ENCODE data around the gene RUVBL2. TPM values are rescaled to one million over a fixed set of nuclear protein-coding genes. Genes with fewer than 3 reads are reported as not detected.

The RUVBL2 gene
- total and polyA plus RNA-seq, 7 donors: 36.6 to 98.8 (median 58.1) TPM

DNA sequence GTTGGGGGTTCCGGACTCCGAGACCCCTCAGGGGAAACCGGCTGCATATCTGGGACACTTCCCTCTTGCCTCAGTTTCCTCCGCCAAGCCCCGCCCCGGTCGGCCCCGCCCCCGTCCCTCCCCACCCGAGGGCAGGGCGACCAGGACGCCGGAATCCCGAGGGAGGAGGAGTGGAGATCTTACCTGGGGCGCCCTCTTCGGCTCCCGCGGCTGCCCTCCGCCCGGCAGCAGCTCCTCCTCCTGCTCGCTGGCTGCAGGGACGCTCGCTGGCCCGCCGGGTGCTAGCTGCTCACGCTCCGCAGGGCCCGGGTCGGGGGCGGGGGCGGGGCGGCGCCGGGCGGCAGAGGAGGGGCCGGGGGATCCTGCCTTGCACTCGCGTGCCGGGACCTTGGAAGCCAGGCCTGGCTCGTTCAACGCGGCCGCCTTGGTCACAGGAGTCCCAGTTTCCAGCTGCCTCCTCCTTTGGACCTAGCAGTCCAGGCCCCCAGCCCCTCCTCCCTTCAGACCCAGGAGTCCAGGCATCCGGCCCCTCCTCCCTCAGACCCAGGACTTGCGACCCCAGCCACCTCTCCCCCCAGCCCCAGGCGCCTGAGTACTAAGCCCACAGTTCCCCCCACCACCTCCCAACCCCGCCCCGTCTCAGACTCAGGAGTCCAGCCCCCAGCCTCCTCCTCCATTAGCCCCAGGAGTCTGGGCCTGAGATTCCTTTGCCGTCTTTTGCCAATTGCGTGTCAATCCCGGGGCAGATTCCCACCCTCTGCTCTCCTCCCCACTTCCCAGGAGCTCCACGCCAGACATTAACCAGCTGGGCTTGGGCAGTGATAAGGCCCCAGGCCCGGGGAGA lies 71.3 kb downstream of the RUVBL2 start, which contains the start of gene NTF4:
NTF4 (minus strand) TSS at position 51 of the 844 bp plus-strand sequence. CDS start 2,821 bp downstream, outside the sequence.
- Histone ChIP-seq H3K36me3 (no peaks in the 10 kb centered on the region), H3K27ac (no peak within 1 kb of the TSS), H3K9me3 (no peaks in the 10 kb centered on the region), H3K4me3 (peak within 1 kb of the TSS in 2 of 4 donors; percentile 24 to 30), H3K27me3 (peaks cover 7 to 88% (median 49%) of the 10 kb centered on the region in 3 donors), H3K4me1 (peaks cover 0 to 10% (median 6%) of the 10 kb centered on the region in 4 donors)
- WGBS, 2 donors: 3 to 6% methylated on average over 53 of the region's 53 CpGs
- TF ChIP-seq CTCF (IDR thresholded peaks at IDR 0.05): no peak
- no peak for TF ChIP-seq POLR2AphosphoS5 (IDR thresholded peaks at IDR 0.05)
- no peak for TF ChIP-seq EP300 (IDR thresholded peaks at IDR 0.05)
- no peak for TF ChIP-seq POLR2A (IDR thresholded peaks at IDR 0.05)
- DNase-seq: no peak
- intact Hi-C loops (cut with DNase I): no loop called here

Small RNA genes within 50 kb of the gene (small RNA-seq; reads per million reads assigned to genes)
- 0 reads per million in 3 donors for gene MIR6798

Other genes with a start within 250 kb of the RUVBL2 start
- gene IZUMO1, start 247.0 kb upstream of the RUVBL2 start, total RNA-seq: not detected
- gene IZUMO1, start 247.0 kb upstream of the RUVBL2 start, polyA plus RNA-seq: 1 to 10 TPM in 1 of 3 donors, under 1 TPM in 1, not detected in 1; 0.15 to 1.8 TPM
- gene FUT1, start 241.2 kb upstream of the RUVBL2 start, total RNA-seq: under 1 TPM in 3 of 4 donors, not detected in 1; 0.41 to 0.71 (median 0.49) TPM
- gene FUT1, start 241.2 kb upstream of the RUVBL2 start, polyA plus RNA-seq: under 1 TPM in 2 of 3 donors, not detected in 1; under 0.01 to 0.80 TPM
- not detected for gene FGF21, start 238.4 kb upstream of the RUVBL2 start, total RNA-seq
- gene FGF21, start 238.4 kb upstream of the RUVBL2 start, polyA plus RNA-seq: not detected
- 10 to 100 TPM; 29.8 to 46.7 (median 32.9) TPM for gene BCAT2, start 182.9 kb upstream of the RUVBL2 start, total RNA-seq
- 10 to 100 TPM; 52.7 to 61.0 (median 54.1) TPM for gene BCAT2, start 182.9 kb upstream of the RUVBL2 start, polyA plus RNA-seq
- 10 to 100 TPM; 14.1 to 20.1 (median 18.3) TPM for gene HSD17B14, start 157.4 kb upstream of the RUVBL2 start, total RNA-seq
- gene HSD17B14, start 157.4 kb upstream of the RUVBL2 start, polyA plus RNA-seq: 10 to 100 TPM in 1 of 3 donors, 1 to 10 TPM in 2; 4.3 to 21.0 (median 4.9) TPM
- 10 to 100 TPM; 13.8 to 44.7 (median 19.5) TPM for gene PLEKHA4, start 125.3 kb upstream of the RUVBL2 start, total RNA-seq
- gene PLEKHA4, start 125.3 kb upstream of the RUVBL2 start, polyA plus RNA-seq: 10 to 100 TPM; 18.0 to 28.2 (median 21.2) TPM
- 10 to 100 TPM; 22.1 to 69.8 (median 31.2) TPM for gene PPP1R15A, start 121.5 kb upstream of the RUVBL2 start, total RNA-seq
- 10 to 100 TPM; 43.2 to 60.8 (median 55.9) TPM for gene PPP1R15A, start 121.5 kb upstream of the RUVBL2 start, polyA plus RNA-seq
- 1 to 10 TPM in 1 of 4 donors, under 1 TPM in 1, not detected in 2; 0.99 to 1.1 TPM for gene TULP2, start 95.1 kb upstream of the RUVBL2 start, total RNA-seq
- under 1 TPM in 1 of 3 donors, not detected in 2; 0.22 TPM for gene TULP2, start 95.1 kb upstream of the RUVBL2 start, polyA plus RNA-seq
- 100 to 1,000 TPM; 153 to 275 (median 176) TPM for gene NUCB1, start 93.6 kb upstream of the RUVBL2 start, total RNA-seq
- 100 to 1,000 TPM in 1 of 3 donors, 10 to 100 TPM in 2; 43.0 to 303 (median 66.7) TPM for gene NUCB1, start 93.6 kb upstream of the RUVBL2 start, polyA plus RNA-seq
- not detected for gene DHDH, start 60.2 kb upstream of the RUVBL2 start, total RNA-seq
- gene DHDH, start 60.2 kb upstream of the RUVBL2 start, polyA plus RNA-seq: under 1 TPM in 1 of 3 donors, not detected in 2; 0.16 TPM
- gene BAX, start 39.0 kb upstream of the RUVBL2 start, total RNA-seq: 10 to 100 TPM; 17.9 to 61.5 (median 30.9) TPM
- 100 to 1,000 TPM; 130 to 216 (median 198) TPM for gene BAX, start 39.0 kb upstream of the RUVBL2 start, polyA plus RNA-seq
- gene FTL, start 28.6 kb upstream of the RUVBL2 start, total RNA-seq: 1,000 to 10,000 TPM; 2,871 to 3,975 (median 3,459) TPM
- 1,000 to 10,000 TPM; 2,999 to 9,923 (median 8,398) TPM for gene FTL, start 28.6 kb upstream of the RUVBL2 start, polyA plus RNA-seq
- gene GYS1, start 578 bp upstream of the RUVBL2 start, total RNA-seq: 10 to 100 TPM; 11.7 to 19.4 (median 17.8) TPM
- 10 to 100 TPM; 14.4 to 32.7 (median 14.8) TPM for gene GYS1, start 578 bp upstream of the RUVBL2 start, polyA plus RNA-seq
- not detected for gene LHB, start 23.2 kb downstream of the RUVBL2 start, total RNA-seq
- not detected for gene LHB, start 23.2 kb downstream of the RUVBL2 start, polyA plus RNA-seq
- gene CGB3, start 30.4 kb downstream of the RUVBL2 start, total RNA-seq: not detected
- gene CGB3, start 30.4 kb downstream of the RUVBL2 start, polyA plus RNA-seq: not detected
- not detected for gene CGB2, start 38.0 kb downstream of the RUVBL2 start, total RNA-seq
- gene CGB2, start 38.0 kb downstream of the RUVBL2 start, polyA plus RNA-seq: 1 to 10 TPM in 1 of 3 donors, not detected in 2; 3.0 TPM
- gene CGB1, start 43.0 kb downstream of the RUVBL2 start, total RNA-seq: not detected
- not detected for gene CGB1, start 43.0 kb downstream of the RUVBL2 start, polyA plus RNA-seq
- not detected for gene CGB5, start 50.0 kb downstream of the RUVBL2 start, total RNA-seq
- not detected for gene CGB5, start 50.0 kb downstream of the RUVBL2 start, polyA plus RNA-seq
- gene CGB8, start 55.2 kb downstream of the RUVBL2 start, total RNA-seq: not detected
- gene CGB8, start 55.2 kb downstream of the RUVBL2 start, polyA plus RNA-seq: not detected
- gene CGB7, start 63.9 kb downstream of the RUVBL2 start, total RNA-seq: not detected
- gene CGB7, start 63.9 kb downstream of the RUVBL2 start, polyA plus RNA-seq: under 1 TPM in 1 of 3 donors, not detected in 2; 0.23 TPM
- gene NTF4, start 70.9 kb downstream of the RUVBL2 start, total RNA-seq: not detected
- not detected for gene NTF4, start 70.9 kb downstream of the RUVBL2 start, polyA plus RNA-seq
- not detected for gene KCNA7, start 78.8 kb downstream of the RUVBL2 start, total RNA-seq
- gene KCNA7, start 78.8 kb downstream of the RUVBL2 start, polyA plus RNA-seq: not detected
- 100 to 1,000 TPM; 156 to 382 (median 237) TPM for gene SNRNP70, start 91.6 kb downstream of the RUVBL2 start, total RNA-seq
- gene SNRNP70, start 91.6 kb downstream of the RUVBL2 start, polyA plus RNA-seq: 100 to 1,000 TPM in 1 of 3 donors, 10 to 100 TPM in 2; 33.8 to 227 (median 40.2) TPM
- 10 to 100 TPM; 17.4 to 28.8 (median 26.7) TPM for gene LIN7B, start 120.5 kb downstream of the RUVBL2 start, total RNA-seq
- gene LIN7B, start 120.5 kb downstream of the RUVBL2 start, polyA plus RNA-seq: 10 to 100 TPM in 2 of 3 donors, 1 to 10 TPM in 1; 9.9 to 12.0 (median 12.0) TPM
- gene C19orf73, start 125.3 kb downstream of the RUVBL2 start, total RNA-seq: 1 to 10 TPM in 3 of 4 donors, not detected in 1; 1.6 to 2.1 (median 1.8) TPM
- gene C19orf73, start 125.3 kb downstream of the RUVBL2 start, polyA plus RNA-seq: 1 to 10 TPM; 2.4 to 5.1 (median 3.3) TPM
- gene PPFIA3, start 125.7 kb downstream of the RUVBL2 start, total RNA-seq: 1 to 10 TPM; 2.0 to 3.9 (median 3.1) TPM
- 10 to 100 TPM; 18.6 to 35.3 (median 21.3) TPM for gene PPFIA3, start 125.7 kb downstream of the RUVBL2 start, polyA plus RNA-seq
- gene HRC, start 161.5 kb downstream of the RUVBL2 start, total RNA-seq: 1 to 10 TPM in 1 of 4 donors, under 1 TPM in 3; 0.16 to 1.1 (median 0.69) TPM
- gene HRC, start 161.5 kb downstream of the RUVBL2 start, polyA plus RNA-seq: 1 to 10 TPM in 2 of 3 donors, under 1 TPM in 1; 0.46 to 6.6 (median 1.7) TPM
- 10 to 100 TPM in 3 of 4 donors, 1 to 10 TPM in 1; 7.9 to 18.0 (median 12.5) TPM for gene TRPM4, start 163.9 kb downstream of the RUVBL2 start, total RNA-seq
- 100 to 1,000 TPM in 1 of 3 donors, 10 to 100 TPM in 2; 40.5 to 166 (median 40.8) TPM for gene TRPM4, start 163.9 kb downstream of the RUVBL2 start, polyA plus RNA-seq